H1 (cell line): ENCODE measurements around the gene SMIM15. TPM values are rescaled to one million over a fixed set of nuclear protein-coding genes. Genes with fewer than 3 reads are reported as not detected.
A peak's percentile ranks its signal among the peaks of the same experiment; 100 is the strongest.

Experiments used
- CTCF ChIA-PET: fragments of 300-600 bp; sonication (Branson Sonifier 250); formaldehyde crosslinking; loops from one replicate; lab custom pipeline; 2021; ENCODE audit not compliant: partially characterized antibody; lab: Charles Lee
- POLR2A ChIA-PET: fragments of 300-600 bp; sonication (Branson Sonifier 250); formaldehyde crosslinking; loops from one replicate; lab custom pipeline; 2021; ENCODE audit warnings: inconsistent platforms; ENCODE audit not compliant: partially characterized antibody; lab: Charles Lee
- DNase-seq, 2 experiments: peaks; one replicate each; pipeline versions ENCODE4 v3.0.0 to v3.0.0-alpha.2; 2010 to 2022; ENCODE audit warnings: low spot score in 2 of 2, low read depth in 1 of 2, mixed read lengths in 1 of 2
- FAIRE-seq: peaks from 2 replicates; lab custom pipeline; 2011; peaks lifted over from hg19 to GRCh38; lab: Jason Lieb, UNC
- H2AFZ ChIP-seq: 2 replicates; pipeline ENCODE4 v1.8.1; 2012; ENCODE audit warnings: low read length, inconsistent platforms
- H2AK5ac ChIP-seq: 2 replicates; pipeline ENCODE4 v1.6.1; 2013; ENCODE audit warnings: low read depth, low read length
- H2BK120ac ChIP-seq: replicated peaks from 2 replicates; pipeline ENCODE3; 2013; ENCODE audit warnings: low read depth, low read length, inconsistent platforms
- H2BK12ac ChIP-seq: 2 replicates; pipeline ENCODE4 v1.6.1; 2013; ENCODE audit warnings: low read depth, low read length
- H2BK15ac ChIP-seq: 2 replicates; pipeline ENCODE4 v1.6.1; 2013; ENCODE audit warnings: low read length
- H2BK20ac ChIP-seq: 2 replicates; pipeline ENCODE4 v1.6.1; 2013; ENCODE audit warnings: low read length
- H2BK5ac ChIP-seq: 2 replicates; pipeline ENCODE4 v1.6.1; 2013; ENCODE audit warnings: low read depth, low read length
- H3K14ac ChIP-seq: 2 replicates; pipeline ENCODE4 v1.6.1; 2013; ENCODE audit warnings: inconsistent platforms; ENCODE audit not compliant: insufficient read length
- H3K18ac ChIP-seq: 2 replicates; pipeline ENCODE4 v1.6.1; 2013; ENCODE audit warnings: low read length; ENCODE audit errors: extremely low read depth
- H3K23ac ChIP-seq: 2 replicates; pipeline ENCODE4 v1.6.1; 2013; ENCODE audit warnings: inconsistent platforms; ENCODE audit not compliant: insufficient read length
- H3K23me2 ChIP-seq: 2 replicates; pipeline ENCODE4 v1.6.1; 2013; ENCODE audit warnings: low read depth, low read length
- H3K27ac ChIP-seq: 2 replicates; pipeline ENCODE4 v1.6.1; 2011; ENCODE audit warnings: low read depth, low read length, inconsistent platforms
- H3K27me3 ChIP-seq, 4 experiments: replicated peaks in 1 of 4; 1 replicate in 1 of 4; 2 replicates in 3 of 4; pipeline versions ENCODE4 v1.6.1 to v1.8.1; 2011 to 2013; ENCODE audit warnings: low read length in 3 of 4, mild to moderate bottlenecking in 3 of 4, inconsistent platforms in 2 of 4, mixed read lengths in 2 of 4, moderate library complexity in 1 of 4; ENCODE audit not compliant: control insufficient read depth in 3 of 4, insufficient read depth in 3 of 4; ENCODE audit errors: extremely low read depth in 1 of 4
- H3K36me3 ChIP-seq, 4 experiments: 2 replicates each; pipeline versions ENCODE4 v1.6.1 to v1.8.1; 2011 to 2013; ENCODE audit warnings: mild to moderate bottlenecking in 4 of 4, low read length in 3 of 4, moderate library complexity in 2 of 4, control low read depth in 1 of 4, inconsistent platforms in 1 of 4; ENCODE audit not compliant: insufficient read depth in 4 of 4, control insufficient read depth in 2 of 4
- H3K4ac ChIP-seq: replicated peaks from 2 replicates; pipeline ENCODE3; 2013; ENCODE audit warnings: low read length, low read depth, mixed read lengths, inconsistent platforms; ENCODE audit not compliant: insufficient read length
- H3K4me1 ChIP-seq, 4 experiments: replicated peaks in 1 of 4; 1 replicate in 1 of 4; 2 replicates in 3 of 4; pipeline versions ENCODE4 v1.6.1 to v1.8.1; 2011 to 2013; ENCODE audit warnings: low read length in 3 of 4, inconsistent platforms in 2 of 4, mixed read lengths in 1 of 4; ENCODE audit not compliant: insufficient read depth in 4 of 4, control insufficient read depth in 3 of 4
- H3K4me2 ChIP-seq, 2 experiments: 2 replicates each; pipeline versions ENCODE4 v1.6.1 to v1.8.1; 2011 to 2013; ENCODE audit warnings: low read depth in 2 of 2, low read length in 2 of 2, control low read depth in 1 of 2, inconsistent platforms in 1 of 2, mild to moderate bottlenecking in 1 of 2; ENCODE audit not compliant: insufficient read depth in 1 of 2
- H3K4me3 ChIP-seq, 4 experiments: fragments of 200-600, 300-600 bp in 1 of 4; sonication (generic), shearing (Covaris generic), sonication (Bioruptor Twin) in 1 of 4; 2 replicates each; pipeline versions ENCODE4 v1.5.1 to v1.8.1; 2011 to 2016; ENCODE audit warnings: low read length in 4 of 4, low read depth in 3 of 4, control low read depth in 2 of 4, inconsistent platforms in 2 of 4, mild to moderate bottlenecking in 2 of 4, mixed read lengths in 1 of 4, moderate library complexity in 1 of 4; ENCODE audit not compliant: insufficient read depth in 2 of 4; ENCODE audit errors: extremely low read depth in 1 of 4
- H3K56ac ChIP-seq: replicated peaks from 2 replicates; pipeline ENCODE3; 2013; ENCODE audit warnings: low read depth, mild to moderate bottlenecking, mixed read lengths, low read length, inconsistent platforms; ENCODE audit not compliant: insufficient read length
- H3K79me1 ChIP-seq: 2 replicates; pipeline ENCODE4 v1.6.1; 2013; ENCODE audit warnings: low read depth, low read length, control low read depth
- H3K79me2 ChIP-seq, 2 experiments: 2 replicates each; pipeline versions ENCODE4 v1.6.1 to v1.8.1; 2012 to 2013; ENCODE audit warnings: low read length in 2 of 2, mild to moderate bottlenecking in 2 of 2, inconsistent platforms in 1 of 2; ENCODE audit not compliant: insufficient read depth in 2 of 2, control insufficient read depth in 1 of 2
- H3K9ac ChIP-seq, 4 experiments: replicated peaks in 1 of 4; 1 replicate in 1 of 4; 2 replicates in 3 of 4; pipeline versions ENCODE4 v1.6.1 to v1.8.1; 2011 to 2013; ENCODE audit warnings: low read depth in 3 of 4, low read length in 3 of 4, control low read depth in 2 of 4, mild to moderate bottlenecking in 2 of 4, moderate library complexity in 2 of 4, inconsistent platforms in 1 of 4; ENCODE audit errors: extremely low read depth in 1 of 4
- H3K9me3 ChIP-seq, 2 experiments: 2 replicates each; pipeline versions ENCODE4 v1.6.1 to v1.8.1; 2012 to 2013; ENCODE audit warnings: mild to moderate bottlenecking in 2 of 2, moderate library complexity in 2 of 2, control low read depth in 1 of 2, inconsistent platforms in 1 of 2, low read depth in 1 of 2, low read length in 1 of 2, mixed read lengths in 1 of 2; ENCODE audit not compliant: insufficient read depth in 2 of 2
- H4K20me1 ChIP-seq, 2 experiments: replicated peaks in 1 of 2; 2 replicates each; pipeline versions ENCODE3 to v1.8.1; 2011 to 2013; ENCODE audit warnings: inconsistent platforms in 2 of 2, low read length in 2 of 2, mild to moderate bottlenecking in 1 of 2; ENCODE audit not compliant: insufficient read depth in 2 of 2, control insufficient read depth in 1 of 2
- H4K5ac ChIP-seq: 2 replicates; pipeline ENCODE4 v1.6.1; 2013; ENCODE audit warnings: low read length, low read depth, mixed read lengths, inconsistent platforms; ENCODE audit not compliant: insufficient read length
- H4K8ac ChIP-seq: 2 replicates; pipeline ENCODE4 v1.8.0; 2013; ENCODE audit warnings: mild to moderate bottlenecking, moderate library complexity, low read length, inconsistent platforms; ENCODE audit not compliant: insufficient read depth; ENCODE audit errors: extremely low read depth
- H4K91ac ChIP-seq: replicated peaks from 2 replicates; pipeline ENCODE3; 2013; ENCODE audit warnings: low read length, mixed read lengths, inconsistent platforms; ENCODE audit not compliant: insufficient read length
- ATF2 ChIP-seq: IDR thresholded peaks from 2 replicates; pipeline ENCODE4 v1.6.1; 2012; ENCODE audit warnings: low read length, inconsistent platforms
- CEBPB ChIP-seq: IDR thresholded peaks from 2 replicates; pipeline ENCODE4 v1.6.1; 2012; ENCODE audit warnings: low read depth, low read length
- CHD2 ChIP-seq: IDR thresholded peaks from 2 replicates; pipeline ENCODE4 v1.6.1; 2012; ENCODE audit warnings: low read length, improper control_type of control experiment
- CTBP2 ChIP-seq: IDR thresholded peaks from 2 replicates; pipeline ENCODE4 v1.7.0; 2011; ENCODE audit warnings: borderline replicate concordance, mild to moderate bottlenecking, moderate library complexity, mixed read lengths, low read length; ENCODE audit not compliant: insufficient read depth, insufficient read length
- GABPA ChIP-seq: IDR thresholded peaks from 2 replicates; pipeline ENCODE4 v1.6.1; 2011; ENCODE audit warnings: mild to moderate bottlenecking, low read length, moderate library complexity, borderline replicate concordance; ENCODE audit not compliant: insufficient read depth
- HDAC2 ChIP-seq, 2 experiments: fragments of 300-600 bp in 1 of 2; sonication (generic) in 1 of 2; IDR thresholded peaks; 2 replicates each; pipeline ENCODE4 v1.6.1; 2011 to 2012; ENCODE audit warnings: low read depth in 2 of 2, low read length in 2 of 2, mild to moderate bottlenecking in 2 of 2, moderate library complexity in 2 of 2, borderline replicate concordance in 1 of 2, inconsistent platforms in 1 of 2
- HDAC6 ChIP-seq: IDR thresholded peaks from one replicate; pipeline ENCODE4 v1.7.1; 2012; ENCODE audit warnings: low read depth, mild to moderate bottlenecking, inconsistent platforms, low read length, moderate library complexity
- KDM4A ChIP-seq: IDR thresholded peaks from one replicate; pipeline ENCODE4 v1.7.1; 2012; ENCODE audit warnings: low read depth, mild to moderate bottlenecking, moderate library complexity, low read length, inconsistent platforms; ENCODE audit not compliant: severe bottlenecking
- PHF8 ChIP-seq: fragments of 200-600 bp; sonication (generic); conservative IDR thresholded peaks from 2 replicates; pipeline ENCODE4 v1.7.1; 2012; ENCODE audit warnings: low read depth, mild to moderate bottlenecking, inconsistent platforms, low read length, moderate library complexity
- RBBP5 ChIP-seq: IDR thresholded peaks from 2 replicates; pipeline ENCODE4 v1.7.1; 2012; ENCODE audit warnings: low read depth, mild to moderate bottlenecking, inconsistent platforms, low read length, moderate library complexity, borderline replicate concordance
- RNF2 ChIP-seq: fragments of 200-900, 300-1000 bp; sonication (generic); IDR thresholded peaks from 2 replicates; pipeline ENCODE4 v1.7.1; 2016; ENCODE audit warnings: borderline replicate concordance, low read depth, mild to moderate bottlenecking, antibody characterized with exemption, low read length; ENCODE audit not compliant: poor library complexity, severe bottlenecking; ENCODE audit errors: missing control alignments
- SP1 ChIP-seq: IDR thresholded peaks from 2 replicates; pipeline ENCODE4 v1.6.1; 2011; ENCODE audit warnings: low read depth, low read length
- WGBS, 2 experiments: shearing (Covaris generic) in 1 of 2; methylation state at CpG; one replicate each; pipeline versions ENCODE4 v1.1.6 to v1.1.7; 2013 to 2015; ENCODE audit warnings: low lambda C conversion rate in 2 of 2, mixed read lengths in 2 of 2, inconsistent platforms in 1 of 2, low coverage in 1 of 2, missing lambda C conversion rate in 1 of 2; ENCODE audit not compliant: insufficient replicate concordance in 2 of 2, insufficient coverage in 1 of 2, insufficient read length in 1 of 2; ENCODE audit errors: extremely low coverage in 1 of 2, missing lambda C conversion rate in 1 of 2; 5-methylcytosine and 5-hydroxymethylcytosine counted together
- polyA plus RNA-seq, 7 experiments: library from polyadenylated mRNA; depleted of rRNA in 3 of 7; stranded (reverse) in 5 of 7; unstranded in 2 of 7; fragments of >200 nt in 5 of 7; fragments of 200-250 nt in 2 of 7; gene quantifications; 1 replicate in 5 of 7; 2 replicates in 1 of 7; 4 replicates in 1 of 7; pipeline versions ENCODE4 v1.2.1 to v1.2.3, GENCODE V29; 2011 to 2013; ENCODE audit warnings: missing spikeins in 2 of 7, mixed read lengths in 2 of 7
- total RNA-seq: library from RNA; stranded (reverse); fragmentation: NEBNext Ultra II Directional; extraction: Animal tissue kit (Norgen Biotek cat#: 25700); gene quantifications from 2 replicates; pipeline ENCODE4 v1.2.1, GENCODE V29; 2021

Gene SMIM15
- total and polyA plus RNA-seq, 2 of the 8 experiments (the other 6 are each of a cell fraction or from before 2014, with no cell fraction given), result 17.6 to 53.1 TPM

GRCh38 chr5:61186634-61187033 is 24.4 kb upstream of the SMIM15 start:
- no peaks in the 10 kb centered on the region for H3K23me2 ChIP-seq
- H3K79me2 ChIP-seq, result no peaks in the 10 kb centered on the region
- no peak overlapping the region for H2AFZ ChIP-seq
- H3K4me2 ChIP-seq, result no peak overlapping the region
- no peak overlapping the region for H2BK120ac ChIP-seq
- 91 to 100% methylated on average over 1 to 2 of the region's 2 CpGs for WGBS, 2 experiments
- H3K23ac ChIP-seq, result no peak overlapping the region
- H4K20me1 ChIP-seq, result no peaks in the 10 kb centered on the region
- peaks cover 0 to 5% (median 4%) of the 10 kb centered on the region in 4 experiments; a peak in 3 of 7 replicates for H3K4me1 ChIP-seq
- no peak overlapping the region for H3K4ac ChIP-seq
- H3K36me3 ChIP-seq, result no peaks in the 10 kb centered on the region
- no peak overlapping the region for H4K91ac ChIP-seq
- H3K18ac ChIP-seq, result no peak overlapping the region
- no peaks in the 10 kb centered on the region for H3K79me1 ChIP-seq
- CTCF ChIA-PET, result no interaction called here
- POLR2A ChIA-PET, result no interaction called here
- no peak overlapping the region for H4K5ac ChIP-seq
- no peak overlapping the region for H2BK20ac ChIP-seq
- H2BK15ac ChIP-seq, result 0 out of 2 replicates have a peak overlapping the region, but pooled peaks have one; percentile 65
- no peak overlapping the region for H2AK5ac ChIP-seq
- H3K27me3 ChIP-seq, result no peaks in the 10 kb centered on the region
- H3K4me3 ChIP-seq, result no peak overlapping the region
- DNase-seq, result no peak
- no peak overlapping the region for H3K14ac ChIP-seq
- no peak overlapping the region for H3K9ac ChIP-seq
- no peak overlapping the region for H4K8ac ChIP-seq
- FAIRE-seq, result no peak
- no peaks in the 10 kb centered on the region for H3K9me3 ChIP-seq
- no peak overlapping the region for H2BK12ac ChIP-seq
- no peak overlapping the region for H3K56ac ChIP-seq
- H2BK5ac ChIP-seq, result no peak overlapping the region
- H3K27ac ChIP-seq, result no peak overlapping the region
- TF ChIP-seq RNF2, result no peak
- no peak for TF ChIP-seq KDM4A
- no peak for TF ChIP-seq HDAC2 (IDR thresholded peaks at IDR 0.05; ENCODE audit: borderline replicate concordance in 1 of 2, low read depth in 2 of 2, low read length in 2 of 2)
- TF ChIP-seq CHD2, result no peak
- no peak for TF ChIP-seq GABPA
- TF ChIP-seq CTBP2, result no peak
- TF ChIP-seq CEBPB, result no peak
- TF ChIP-seq HDAC6, result no peak
- no peak for TF ChIP-seq RBBP5
- TF ChIP-seq ATF2, result no peak
- TF ChIP-seq SP1, result no peak
- TF ChIP-seq PHF8, result no peak
